Endodermal cell (in vitro differentiated cells): ENCODE measurements around the gene TRAF3IP1. TPM values are rescaled to one million over a fixed set of nuclear protein-coding genes. Genes with fewer than 3 reads are reported as not detected.

Experiments used
- DNase-seq: peaks from one replicate; pipeline ENCODE4 v3.0.0-alpha.2; 2017
- H3K27ac ChIP-seq: 2 replicates; pipeline ENCODE4 v1.5.1; 2013; ENCODE audit warnings: mild to moderate bottlenecking, low read depth, low read length, moderate library complexity
- H3K27me3 ChIP-seq: 2 replicates; pipeline ENCODE4 v1.6.1; 2013; ENCODE audit warnings: mild to moderate bottlenecking, low read length, moderate library complexity; ENCODE audit not compliant: insufficient read depth, control insufficient read depth, poor library complexity, severe bottlenecking
- H3K36me3 ChIP-seq: 2 replicates; pipeline ENCODE4 v1.7.0; 2013; ENCODE audit warnings: mild to moderate bottlenecking, low read length, moderate library complexity; ENCODE audit not compliant: control insufficient read depth, insufficient read depth
- H3K4me1 ChIP-seq: one replicate; pipeline ENCODE4 v1.7.0; 2013; ENCODE audit warnings: low read length; ENCODE audit not compliant: control insufficient read depth, insufficient read depth
- H3K4me3 ChIP-seq: 2 replicates; pipeline ENCODE4 v1.5.1; 2013; ENCODE audit warnings: mild to moderate bottlenecking, low read length, moderate library complexity
- H3K9ac ChIP-seq: 2 replicates; pipeline ENCODE4 v1.6.1; 2013; ENCODE audit warnings: mild to moderate bottlenecking, low read length, moderate library complexity; ENCODE audit not compliant: poor library complexity, severe bottlenecking; ENCODE audit errors: extremely low read depth
- H3K9me3 ChIP-seq: 2 replicates; pipeline ENCODE4 v1.6.1; 2013; ENCODE audit warnings: mild to moderate bottlenecking, low read length, moderate library complexity; ENCODE audit not compliant: control insufficient read depth
- H3K27ac Mint-ChIP-seq: 2 replicates; pipeline ENCODE4 v1.8.0; 2020; ENCODE audit warnings: mixed read lengths
- H3K27me3 Mint-ChIP-seq: 2 replicates; pipeline ENCODE4 v1.8.0; 2021; ENCODE audit warnings: mild to moderate bottlenecking, mixed read lengths; ENCODE audit not compliant: insufficient read depth
- H3K36me3 Mint-ChIP-seq: 2 replicates; pipeline ENCODE4 v1.8.0; 2020; ENCODE audit warnings: low read depth, mixed read lengths
- H3K4me1 Mint-ChIP-seq: 2 replicates; pipeline ENCODE4 v1.8.0; 2020; ENCODE audit warnings: mixed read lengths
- H3K4me3 Mint-ChIP-seq: 2 replicates; pipeline ENCODE4 v1.8.0; 2020; ENCODE audit warnings: mild to moderate bottlenecking, moderate library complexity, mixed read lengths
- H3K9me3 Mint-ChIP-seq: 2 replicates; pipeline ENCODE4 v1.8.0; 2020; ENCODE audit warnings: mild to moderate bottlenecking, mixed read lengths
- CTCF ChIP-seq: fragments of 200-600 bp; sonication (generic); conservative IDR thresholded peaks from 2 replicates; pipeline ENCODE4 v1.5.0; 2021; ENCODE audit warnings: antibody characterized with exemption, mild to moderate bottlenecking
- WGBS, 2 experiments: methylation state at CpG; one replicate each; pipeline versions ENCODE4 v1.1.5 to v1.1.7; 2013; ENCODE audit warnings: missing lambda C conversion rate in 2 of 2, mixed read lengths in 1 of 2; ENCODE audit not compliant: insufficient coverage in 1 of 2, insufficient read length in 1 of 2; 5-methylcytosine and 5-hydroxymethylcytosine counted together
- total RNA-seq, 2 donors: library from RNA; stranded (reverse); fragmentation: NEBNext Ultra II Directional in 1 of 2; extraction: Animal tissue kit (Norgen Biotek cat#: 25700) in 1 of 2; gene quantifications; 2 replicates in 1 of 2; 3 replicates in 1 of 2; pipeline ENCODE4 v1.2.1, GENCODE V29; 2021

The TRAF3IP1 gene
- total RNA-seq, 2 donors from 2014 or later = 21.9 to 28.3 TPM

- DNase-seq = no peak
- peaks cover 12% of the 10 kb centered on the region for H3K9me3 Mint-ChIP-seq
- no peak overlapping the region for H3K4me3 ChIP-seq
- no peak overlapping the region for H3K27ac Mint-ChIP-seq
- H3K36me3 Mint-ChIP-seq = peaks cover 34% of the 10 kb centered on the region
- no peaks in the 10 kb centered on the region for H3K4me1 ChIP-seq
- peaks cover 14% of the 10 kb centered on the region for H3K36me3 ChIP-seq
- no peaks in the 10 kb centered on the region for H3K9me3 ChIP-seq
- 94 to 95% methylated on average over 4 to 5 of the region's 5 CpGs for WGBS, 2 experiments
- H3K27ac ChIP-seq = no peak overlapping the region
- no peaks in the 10 kb centered on the region for H3K27me3 ChIP-seq
- no peak overlapping the region for H3K4me3 Mint-ChIP-seq
- H3K27me3 Mint-ChIP-seq = no peaks in the 10 kb centered on the region
- TF ChIP-seq CTCF = no peak
- no peak overlapping the region for H3K9ac ChIP-seq
- no peaks in the 10 kb centered on the region for H3K4me1 Mint-ChIP-seq
These were observed 62.1 kb downstream of the TRAF3IP1 start for GRCh38 chr2:238382381-238382781.

- peaks cover 14% of the 10 kb centered on the region for H3K36me3 ChIP-seq
- no peaks in the 10 kb centered on the region for H3K27me3 Mint-ChIP-seq
- DNase-seq = no peak
- no peaks in the 10 kb centered on the region for H3K4me1 ChIP-seq
- H3K4me1 Mint-ChIP-seq = no peaks in the 10 kb centered on the region
- H3K9me3 ChIP-seq = no peaks in the 10 kb centered on the region
- no peak overlapping the region for H3K27ac ChIP-seq
- 91 to 100% methylated on average over 2 to 5 of the region's 5 CpGs for WGBS, 2 experiments
- no peak overlapping the region for H3K4me3 Mint-ChIP-seq
- peaks cover 12% of the 10 kb centered on the region for H3K9me3 Mint-ChIP-seq
- H3K9ac ChIP-seq = no peak overlapping the region
- no peak for TF ChIP-seq CTCF
- H3K27me3 ChIP-seq = no peaks in the 10 kb centered on the region
- H3K36me3 Mint-ChIP-seq = peaks cover 34% of the 10 kb centered on the region
- H3K4me3 ChIP-seq = no peak overlapping the region
- peak overlapping the region; percentile 26 for H3K27ac Mint-ChIP-seq
These were observed 62.8 kb downstream of the TRAF3IP1 start for GRCh38 chr2:238383135-238383534.

- no peak overlapping the region for H3K27ac ChIP-seq
- no peak for TF ChIP-seq CTCF
- 90 to 100% methylated on average over 1 to 7 of the region's 7 CpGs for WGBS, 2 experiments
- no peaks in the 10 kb centered on the region for H3K9me3 ChIP-seq
- peaks cover 12% of the 10 kb centered on the region for H3K9me3 Mint-ChIP-seq
- H3K4me1 Mint-ChIP-seq = no peaks in the 10 kb centered on the region
- no peaks in the 10 kb centered on the region for H3K27me3 Mint-ChIP-seq
- H3K36me3 Mint-ChIP-seq = peaks cover 34% of the 10 kb centered on the region
- no peak overlapping the region for H3K4me3 Mint-ChIP-seq
- H3K27me3 ChIP-seq = no peaks in the 10 kb centered on the region
- peaks cover 14% of the 10 kb centered on the region for H3K36me3 ChIP-seq
- H3K27ac Mint-ChIP-seq = no peak overlapping the region
- no peak overlapping the region for H3K9ac ChIP-seq
- no peak for DNase-seq
- no peaks in the 10 kb centered on the region for H3K4me1 ChIP-seq
- no peak overlapping the region for H3K4me3 ChIP-seq
These were observed 63.5 kb downstream of the TRAF3IP1 start for GRCh38 chr2:238383743-238384380.
